GM18498 (cell line): ENCODE measurements around the gene FRMD3.

Experiments
- ATAC-seq: cut with Tn5 transposase; IDR thresholded peaks from one replicate; pipeline ENCODE4 v1.9.1; 2021; ENCODE audit warnings: mild to moderate bottlenecking, moderate library complexity; ENCODE audit not compliant: unreplicated experiment

The FRMD3 gene

GRCh38 chr9:83240671-83241070 is 297.5 kb downstream of the FRMD3 start:
- no peak for ATAC-seq

- ATAC-seq: no peak
Measured at GRCh38 chr9:83239747-83240146, 298.5 kb downstream of the FRMD3 start.

GRCh38 chr9:83238871-83239640 is 299.1 kb downstream of the FRMD3 start:
- ATAC-seq: no peak

DNA sequence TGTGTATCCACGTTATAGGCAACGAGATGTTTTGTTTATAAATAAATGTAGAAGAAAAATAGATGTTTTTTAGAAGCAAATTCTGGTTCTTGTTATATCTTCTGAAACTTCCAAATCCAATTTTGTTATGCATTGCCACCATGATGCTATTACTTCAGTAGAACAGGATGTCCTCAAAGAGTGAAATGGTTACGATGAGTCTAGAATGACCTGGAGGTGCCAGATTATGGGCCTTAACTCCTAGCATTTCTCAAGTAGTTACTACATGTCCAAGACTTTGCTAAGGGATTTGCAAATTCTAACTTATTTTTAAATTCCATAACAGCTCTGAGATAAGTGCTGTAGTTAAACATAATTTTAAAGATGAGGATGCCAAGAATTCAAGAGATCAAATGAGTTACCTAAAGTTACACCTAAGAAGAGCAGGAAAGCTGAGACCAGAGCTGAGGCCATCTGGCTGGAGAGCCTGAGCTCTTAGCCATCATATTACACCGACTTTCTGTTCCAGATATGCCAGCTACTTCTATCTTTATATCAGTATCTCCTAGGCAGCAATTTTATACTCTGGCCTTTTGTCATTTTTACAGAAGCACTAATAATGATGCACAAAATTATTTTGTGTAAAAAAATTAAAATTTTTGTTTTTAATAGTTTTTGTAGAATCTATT is 302.0 kb downstream of the FRMD3 start:
- ATAC-seq: no peak

DNA sequence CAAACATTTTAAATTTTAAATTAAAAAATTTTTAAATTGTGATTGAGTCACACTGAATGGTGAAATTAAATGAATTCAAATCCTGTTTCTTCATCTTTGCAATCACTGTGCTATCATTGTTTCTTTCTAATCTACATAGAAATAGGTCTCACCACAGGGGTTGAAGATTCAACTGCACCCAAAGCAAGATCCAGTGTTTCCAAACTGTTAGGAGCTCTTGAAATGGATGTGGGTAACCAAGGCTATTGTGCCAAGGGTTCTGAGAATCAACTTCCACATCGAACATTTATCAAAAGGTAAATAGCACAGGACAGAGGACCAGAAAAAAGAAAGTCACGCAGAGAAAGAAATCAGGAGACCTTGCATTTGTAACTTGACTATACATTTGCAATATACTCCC is 302.7 kb downstream of the FRMD3 start:
- no peak for ATAC-seq

DNA sequence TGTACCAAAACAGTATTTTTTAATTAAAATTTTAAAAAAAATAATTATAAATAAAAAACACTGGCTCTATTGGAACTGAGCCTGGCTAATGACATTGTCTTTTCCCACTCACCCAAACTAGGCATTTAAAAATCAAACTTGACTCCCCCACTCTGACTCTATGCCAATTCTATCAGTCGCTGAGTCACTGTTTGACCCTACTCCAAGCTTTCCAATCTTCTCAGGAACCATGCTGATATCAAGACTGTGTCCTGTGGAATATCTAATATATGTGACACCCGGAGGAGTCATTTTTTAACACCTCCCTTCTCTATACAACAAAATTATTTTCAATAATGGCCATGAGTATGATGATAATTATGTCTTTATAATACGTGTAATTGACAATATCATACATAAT is 303.7 kb downstream of the FRMD3 start:
- no peak for ATAC-seq

- no peak for ATAC-seq
Measured at GRCh38 chr9:83233647-83234046, 304.6 kb downstream of the FRMD3 start.

- ATAC-seq: no peak
Measured at GRCh38 chr9:83231039-83231438, 307.2 kb downstream of the FRMD3 start.

DNA sequence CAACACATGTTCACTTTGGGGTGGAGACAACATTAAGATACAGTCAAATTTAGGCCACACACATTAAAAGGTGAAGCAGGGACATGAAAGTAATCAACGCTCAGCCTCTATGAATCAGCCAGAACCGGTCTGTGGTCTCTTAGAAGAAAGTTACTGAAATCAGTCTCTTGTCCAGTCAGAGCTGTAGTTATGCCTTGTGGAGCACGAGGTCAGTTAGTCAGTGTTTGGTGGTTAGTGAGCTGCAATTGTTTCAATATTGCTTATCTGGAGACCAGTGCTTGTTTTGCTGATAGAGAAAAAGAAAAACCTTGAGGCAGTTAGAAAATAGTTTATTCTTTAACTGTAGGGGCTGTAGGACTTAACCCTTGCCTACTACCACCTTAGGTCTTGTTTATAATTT is 317.5 kb downstream of the FRMD3 start:
- ATAC-seq: peak; percentile 83

- ATAC-seq: no peak
Measured at GRCh38 chr9:83219924-83220438, 318.2 kb downstream of the FRMD3 start.

- ATAC-seq: peak; percentile 57
Measured at GRCh38 chr9:83219154-83219923, 318.9 kb downstream of the FRMD3 start.

DNA sequence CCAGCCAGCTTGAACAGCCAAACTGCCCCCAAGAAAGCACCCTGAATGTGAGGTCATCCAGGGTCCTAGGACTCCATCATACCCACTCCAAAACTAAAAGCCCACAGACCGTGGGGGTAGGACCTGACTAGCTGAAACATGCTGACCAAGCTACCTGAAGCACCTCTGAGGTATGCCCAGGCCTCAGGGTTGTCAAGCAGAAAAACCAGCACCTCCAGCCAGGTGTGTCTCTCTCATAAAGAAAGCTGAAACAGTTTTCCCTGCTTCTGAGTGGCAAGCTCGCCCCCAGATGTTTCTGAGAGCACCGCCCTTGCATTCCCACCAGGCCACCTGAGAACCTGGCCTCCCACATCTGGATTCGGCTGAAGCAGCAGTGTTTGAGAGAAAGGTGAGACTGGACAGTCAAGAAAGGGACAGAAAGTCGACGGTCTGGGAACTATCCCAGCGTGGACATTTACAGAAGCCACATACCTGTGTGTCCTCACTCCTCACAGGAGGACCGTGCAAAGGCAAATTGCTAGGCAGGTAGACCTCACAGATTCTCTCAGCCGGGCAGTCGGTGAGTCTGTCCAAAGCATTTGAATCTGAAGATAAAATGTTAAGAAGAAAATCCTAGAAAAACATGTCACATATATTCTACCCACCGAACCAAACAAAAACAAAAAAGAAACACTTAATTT is 319.6 kb downstream of the FRMD3 start:
- no peak for ATAC-seq

DNA sequence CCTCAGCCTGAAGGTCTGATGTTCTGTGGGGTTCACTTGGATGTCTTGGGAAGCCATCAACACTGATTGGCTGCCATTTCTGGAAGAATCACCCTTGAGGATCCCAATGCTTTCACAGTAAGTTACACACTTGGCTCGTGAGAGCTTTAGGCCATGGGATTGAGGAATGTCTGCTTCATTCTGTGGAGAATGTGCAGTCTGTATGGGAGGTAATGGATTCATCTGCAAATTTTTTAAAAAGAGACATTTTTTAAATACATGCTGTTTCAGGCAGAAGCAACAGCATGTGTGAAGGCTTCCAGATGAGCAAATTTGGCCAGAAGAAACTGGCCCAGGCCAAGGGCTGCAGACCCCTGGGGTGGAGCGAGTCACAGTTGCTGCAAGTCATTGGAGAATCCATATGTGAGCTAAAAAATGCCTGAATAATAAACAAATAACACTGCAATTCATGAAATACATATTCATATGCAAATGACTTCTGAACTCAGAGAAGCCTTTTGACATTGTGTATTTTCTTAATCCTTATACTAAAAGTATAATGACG is 328.9 kb downstream of the FRMD3 start:
- no peak for ATAC-seq

DNA sequence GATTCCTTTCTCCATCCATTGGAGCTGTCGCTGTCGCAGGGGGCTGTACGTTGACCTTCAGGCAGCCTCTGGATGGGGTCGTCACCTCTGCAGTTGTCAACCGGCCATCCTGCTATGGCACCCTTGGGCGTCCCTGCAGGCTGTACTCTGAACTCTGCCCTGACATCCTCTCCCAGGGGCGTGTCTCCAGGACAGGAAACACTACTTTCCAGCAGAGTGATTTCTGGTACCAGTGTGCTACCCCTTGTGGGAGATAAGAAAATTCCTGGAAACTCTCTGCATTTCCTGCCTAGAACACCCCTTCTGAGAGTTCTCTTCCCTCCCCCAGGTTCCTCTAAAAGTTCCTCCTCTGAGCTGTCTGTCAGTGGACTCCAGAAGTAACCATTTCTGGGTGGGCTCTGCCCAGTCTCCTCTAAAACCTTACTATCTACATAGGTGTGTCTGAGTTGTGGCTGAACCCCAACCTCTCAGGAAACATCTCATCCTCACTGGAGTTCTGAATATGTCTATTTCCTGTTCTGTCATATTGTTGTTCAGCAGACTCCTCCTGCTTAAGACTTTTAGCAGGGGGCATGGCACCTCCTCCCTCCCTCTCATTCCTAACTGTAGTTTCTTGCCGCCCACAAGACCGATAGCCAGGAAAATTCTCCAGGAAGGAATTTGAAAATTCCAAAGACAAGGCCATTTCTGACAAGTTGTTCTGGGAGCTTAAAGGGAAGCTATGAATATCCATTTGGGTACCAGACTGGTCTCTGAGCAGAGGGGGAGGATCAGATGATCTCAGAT is 329.9 kb downstream of the FRMD3 start:
- ATAC-seq: no peak

- ATAC-seq: no peak
Measured at GRCh38 chr9:83204047-83204446, 334.2 kb downstream of the FRMD3 start.

DNA sequence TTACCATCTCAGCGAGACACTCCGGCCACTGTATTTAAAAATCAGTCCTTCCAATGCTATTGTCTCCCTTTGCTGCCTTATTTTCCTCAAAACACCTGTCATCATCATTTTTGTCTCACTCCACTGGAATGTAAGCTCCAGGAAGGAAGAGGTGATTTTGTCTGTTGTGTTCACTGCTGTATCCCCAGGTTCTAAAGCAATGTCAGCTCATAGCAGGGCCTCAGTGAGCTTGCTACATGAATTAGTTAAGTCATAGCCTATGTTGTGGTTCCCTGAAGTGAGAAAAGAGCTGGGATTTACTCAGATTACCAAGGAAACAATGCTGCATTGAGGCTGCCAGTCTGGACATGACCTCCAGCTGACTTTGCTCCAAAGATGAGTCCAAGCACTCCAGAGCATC is 337.7 kb downstream of the FRMD3 start:
- no peak for ATAC-seq

- no peak for ATAC-seq
Measured at GRCh38 chr9:83199832-83200231, 338.4 kb downstream of the FRMD3 start.

DNA sequence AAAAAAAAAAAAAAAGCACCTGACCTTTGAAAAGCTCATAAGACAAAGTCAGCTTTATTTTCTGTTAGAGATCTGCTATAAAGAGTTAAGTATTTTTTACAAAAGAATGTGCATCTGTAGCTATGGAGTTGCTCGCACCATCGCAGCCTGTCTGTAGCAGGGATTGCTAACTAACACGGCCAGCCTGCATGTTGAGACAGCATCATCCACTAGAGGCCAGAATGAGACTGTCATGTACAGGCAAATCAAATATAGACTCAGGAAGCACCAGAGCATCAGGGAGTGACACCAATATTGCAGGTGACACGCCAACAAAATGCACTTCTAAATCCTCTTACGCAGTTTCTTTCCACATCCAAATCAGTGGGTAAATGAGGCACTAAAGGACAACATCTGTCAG is 339.0 kb downstream of the FRMD3 start:
- no peak for ATAC-seq

GRCh38 chr9:83198371-83198770 is 339.8 kb downstream of the FRMD3 start:
- ATAC-seq: no peak

DNA sequence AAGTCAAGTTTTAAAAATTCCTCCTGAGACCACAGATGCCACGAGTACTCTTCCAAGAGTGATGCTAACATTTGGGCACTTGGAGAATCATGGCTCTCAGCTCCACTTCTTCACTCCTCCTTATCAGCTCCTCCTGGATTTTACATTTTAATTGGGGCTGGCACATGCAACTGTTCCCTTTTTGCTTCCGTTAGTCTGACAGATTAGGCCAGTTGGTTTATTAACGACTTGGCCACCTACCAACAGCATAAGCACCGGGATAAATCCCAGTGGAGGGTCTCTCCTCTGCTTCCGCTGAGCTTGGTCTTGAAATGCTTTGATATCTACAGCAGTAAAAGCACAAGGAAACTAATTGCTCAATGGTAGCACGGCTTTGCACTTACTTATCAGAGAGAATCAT is 340.6 kb downstream of the FRMD3 start:
- ATAC-seq: no peak
